Stimulated activated CD4-positive, alpha-beta T cell treated with anti-CD3 and anti-CD28 coated beads, TNF-alpha, amount 100 ng/mL, for 48 hours (primary cell): ENCODE measurements around the gene TSGA10IP.
"Not testable (repeated sequence)": the region's sequence is repeated elsewhere in the genome, so short reads cannot be mapped to it uniquely, and the experiment has no call there.

Experiments
- DNase-seq, 3 donors: peaks; one replicate each; pipeline ENCODE4 v3.0.0-alpha.2; 2020; ENCODE audit warnings: low read depth in 3 of 3

The TSGA10IP gene

DNA sequence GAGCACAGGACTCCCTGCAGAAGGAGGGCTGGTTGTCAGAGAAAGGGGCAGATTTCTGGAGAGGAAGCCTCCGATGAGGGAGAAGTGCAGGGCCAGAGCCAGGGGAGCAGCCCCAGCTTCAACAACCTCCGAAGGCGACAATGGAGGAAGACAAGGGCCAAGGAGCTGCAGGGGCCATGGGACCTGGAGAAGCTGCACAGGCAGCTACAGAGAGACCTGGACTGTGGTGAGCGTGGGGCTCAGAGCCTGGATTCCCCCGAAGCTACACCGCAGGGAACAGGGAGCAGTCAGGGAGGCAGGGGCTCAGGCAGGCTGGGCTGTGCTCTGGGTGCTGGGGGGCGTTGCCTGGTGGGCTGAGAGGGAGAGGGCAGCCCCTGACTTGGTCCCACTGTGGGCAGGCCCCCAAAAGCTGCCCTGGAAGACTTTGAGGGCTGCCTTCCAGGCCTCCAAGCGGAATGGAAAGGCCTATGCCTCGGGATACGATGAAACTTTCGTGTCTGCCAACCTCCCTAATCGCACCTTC is 2.4 kb downstream of the TSGA10IP start:
- no peak for DNase-seq

DNA sequence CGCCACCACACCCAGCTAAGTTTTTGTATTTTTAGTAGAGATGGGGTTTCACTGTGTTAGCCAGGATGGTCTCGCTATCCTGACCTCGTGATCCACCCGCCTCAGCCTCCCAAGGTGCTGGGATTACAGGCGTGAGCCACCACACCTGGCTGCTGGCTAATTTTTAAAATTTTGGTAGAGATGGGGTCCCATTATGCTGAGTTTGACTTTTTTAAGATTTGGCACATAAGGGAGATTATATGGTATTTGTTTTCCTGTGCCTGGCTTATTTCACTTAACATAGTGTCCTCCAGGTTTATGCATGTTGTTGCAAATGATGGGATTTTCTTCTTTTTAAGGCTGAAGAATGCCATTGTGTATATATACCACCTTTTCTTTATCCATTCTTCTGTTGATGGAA is 5.4 kb downstream of the TSGA10IP start:
- DNase-seq: not testable (repeated sequence)

DNA sequence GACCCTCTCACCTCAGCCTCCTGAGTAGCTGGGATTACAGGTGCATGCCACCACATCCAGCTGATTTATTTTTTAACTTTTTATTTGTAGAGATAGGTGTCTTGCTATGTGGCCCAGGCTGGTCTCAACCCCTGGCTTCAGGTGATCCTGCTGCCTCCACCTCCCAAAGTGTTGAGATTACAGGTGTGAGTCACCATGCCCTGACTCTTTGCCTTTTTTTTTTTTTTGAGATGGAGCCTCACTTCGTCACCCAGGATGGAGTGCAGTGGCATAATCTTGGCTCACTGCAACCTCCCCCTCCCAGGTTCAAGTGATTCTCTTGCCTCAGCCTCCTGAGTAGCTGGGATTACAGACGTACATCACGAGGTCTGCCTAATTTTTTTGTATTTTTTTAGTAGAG is 6.4 kb downstream of the TSGA10IP start:
- DNase-seq: not testable (repeated sequence)

DNA sequence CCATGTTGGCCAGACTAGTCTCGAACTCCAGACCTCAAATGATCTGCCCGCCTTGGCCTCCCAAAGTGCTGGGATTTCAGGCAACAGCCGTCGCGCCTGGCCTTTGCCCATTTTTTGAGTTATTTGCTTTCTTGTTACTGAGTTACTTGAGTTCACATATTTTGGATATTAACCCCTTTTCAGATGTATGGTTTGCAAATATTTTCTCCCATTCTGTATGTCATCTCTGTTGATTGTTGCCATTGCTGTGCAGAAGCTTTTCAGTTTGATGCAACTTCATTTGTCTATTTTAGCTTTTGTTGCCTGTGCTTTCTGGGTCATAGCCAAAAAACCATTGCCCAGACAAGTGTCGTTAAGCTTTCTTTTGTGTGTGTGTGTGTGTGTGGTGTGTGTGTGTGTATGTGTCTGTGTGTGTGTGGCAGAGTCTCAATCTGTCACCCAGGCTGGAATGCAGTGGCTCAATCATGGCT is 6.8 kb downstream of the TSGA10IP start:
- DNase-seq: no peak

DNA sequence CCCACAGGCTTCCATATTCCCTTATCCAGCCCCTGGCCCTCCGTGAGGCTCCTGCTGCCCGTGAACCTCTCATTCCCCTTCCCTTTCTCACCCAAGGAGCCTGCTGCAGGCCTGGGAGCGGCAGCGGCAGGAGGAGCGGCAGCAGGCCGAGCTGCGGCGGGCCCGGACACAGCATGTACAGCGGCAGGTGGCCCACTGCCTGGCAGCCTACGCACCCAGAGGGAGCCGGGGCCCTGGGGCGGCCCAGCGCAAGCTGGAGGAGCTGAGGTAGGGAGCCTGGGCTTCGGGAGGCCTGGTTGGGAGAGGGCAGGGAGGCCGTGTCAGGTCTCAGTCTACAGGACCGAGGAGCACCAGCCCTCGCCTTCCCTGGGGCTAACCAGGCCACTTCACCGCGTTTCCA is 8.2 kb downstream of the TSGA10IP start:
- no peak for DNase-seq

DNA sequence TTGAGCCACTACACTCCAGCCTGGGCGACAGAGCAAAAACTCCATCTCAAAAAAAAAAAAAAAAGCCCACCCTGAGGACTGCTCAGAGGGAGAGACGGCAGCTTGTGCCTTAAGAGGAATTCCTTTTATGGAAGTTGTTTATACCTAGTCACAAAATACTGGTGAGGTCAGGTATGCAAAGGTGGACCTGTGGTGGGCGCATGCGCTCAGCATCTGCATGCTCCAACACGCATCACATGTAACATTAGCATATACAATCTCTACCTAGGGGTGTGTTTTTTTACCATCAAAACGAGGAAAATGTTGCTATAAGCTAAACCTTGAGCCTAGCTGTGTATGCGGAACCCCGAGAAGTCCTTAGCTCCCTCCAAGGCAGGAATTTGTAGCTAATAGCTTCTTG is 9.5 kb downstream of the TSGA10IP start:
- no peak for DNase-seq

DNA sequence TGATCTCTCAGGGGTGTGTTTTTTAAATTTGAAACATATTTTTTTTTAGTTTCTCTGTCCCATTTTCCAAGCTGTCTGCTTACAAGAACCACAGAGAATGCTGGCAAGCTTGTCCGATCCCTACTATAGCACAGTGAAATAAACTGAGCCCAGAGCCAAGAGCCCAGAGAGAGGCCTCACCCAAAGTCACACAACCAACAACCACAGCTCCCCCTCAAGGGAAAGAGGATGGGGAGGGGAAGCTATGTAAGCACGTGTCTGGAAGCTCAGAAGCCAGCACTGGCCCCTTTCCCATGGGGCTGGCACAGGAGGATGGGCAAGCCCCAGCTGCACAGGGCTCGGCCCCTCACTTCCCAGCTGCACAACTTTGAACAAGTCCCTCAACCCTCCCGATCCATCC is 13.0 kb downstream of the TSGA10IP start:
- no peak for DNase-seq

DNA sequence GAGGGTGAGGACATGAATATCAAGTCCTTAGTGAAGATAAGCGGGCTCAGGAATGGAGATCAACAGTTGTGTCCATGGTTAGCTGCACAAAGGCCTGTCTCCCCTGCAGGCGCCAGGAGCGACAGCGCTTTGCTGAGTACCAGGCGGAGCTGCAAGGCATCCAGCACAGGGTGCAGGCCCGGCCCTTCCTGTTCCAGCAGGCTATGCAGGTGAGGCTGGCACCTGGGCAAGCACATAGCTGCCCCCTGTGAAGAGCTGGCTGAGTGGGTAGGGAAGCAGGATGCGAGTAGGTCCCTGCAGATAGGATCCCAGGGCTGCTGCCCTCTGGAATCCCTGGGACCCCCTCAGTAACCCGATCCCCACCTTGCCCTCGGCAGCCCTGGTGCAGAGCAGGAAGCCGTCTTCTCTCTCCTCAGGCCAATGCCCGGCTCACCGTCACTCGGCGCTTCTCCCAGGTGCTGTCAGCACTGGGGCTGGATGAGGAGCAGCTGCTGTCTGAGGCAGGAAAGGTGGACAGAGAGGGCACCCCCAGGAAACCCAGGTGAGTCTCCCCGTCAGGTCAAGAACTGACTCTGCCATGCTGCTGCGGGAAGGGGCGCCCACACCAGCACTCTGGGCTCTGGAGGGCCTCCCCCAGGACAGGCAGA is 13.6 kb downstream of the TSGA10IP start:
- DNase-seq: no peak

DNA sequence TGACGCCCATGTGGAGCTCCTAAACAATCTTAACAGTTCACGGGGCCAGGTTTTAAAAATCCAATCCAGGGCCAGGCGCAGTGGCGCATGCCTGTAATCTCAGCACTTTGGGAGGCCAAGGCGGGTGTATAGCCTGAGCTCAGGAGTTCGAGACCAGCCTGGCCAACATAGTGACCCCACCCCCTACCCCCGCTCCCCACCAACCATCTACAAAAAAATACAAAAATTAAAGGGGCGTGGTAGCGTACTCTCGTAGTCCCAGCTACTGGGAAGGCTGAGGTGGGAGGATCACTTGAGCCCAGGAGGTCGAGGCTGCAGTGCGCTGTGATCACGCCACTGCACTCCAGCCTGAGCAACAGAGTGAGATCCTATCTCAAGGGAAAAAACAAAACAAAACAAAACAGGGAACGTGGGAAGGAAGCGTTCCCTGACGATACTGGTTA is 15.6 kb downstream of the TSGA10IP start:
- no peak for DNase-seq

DNA sequence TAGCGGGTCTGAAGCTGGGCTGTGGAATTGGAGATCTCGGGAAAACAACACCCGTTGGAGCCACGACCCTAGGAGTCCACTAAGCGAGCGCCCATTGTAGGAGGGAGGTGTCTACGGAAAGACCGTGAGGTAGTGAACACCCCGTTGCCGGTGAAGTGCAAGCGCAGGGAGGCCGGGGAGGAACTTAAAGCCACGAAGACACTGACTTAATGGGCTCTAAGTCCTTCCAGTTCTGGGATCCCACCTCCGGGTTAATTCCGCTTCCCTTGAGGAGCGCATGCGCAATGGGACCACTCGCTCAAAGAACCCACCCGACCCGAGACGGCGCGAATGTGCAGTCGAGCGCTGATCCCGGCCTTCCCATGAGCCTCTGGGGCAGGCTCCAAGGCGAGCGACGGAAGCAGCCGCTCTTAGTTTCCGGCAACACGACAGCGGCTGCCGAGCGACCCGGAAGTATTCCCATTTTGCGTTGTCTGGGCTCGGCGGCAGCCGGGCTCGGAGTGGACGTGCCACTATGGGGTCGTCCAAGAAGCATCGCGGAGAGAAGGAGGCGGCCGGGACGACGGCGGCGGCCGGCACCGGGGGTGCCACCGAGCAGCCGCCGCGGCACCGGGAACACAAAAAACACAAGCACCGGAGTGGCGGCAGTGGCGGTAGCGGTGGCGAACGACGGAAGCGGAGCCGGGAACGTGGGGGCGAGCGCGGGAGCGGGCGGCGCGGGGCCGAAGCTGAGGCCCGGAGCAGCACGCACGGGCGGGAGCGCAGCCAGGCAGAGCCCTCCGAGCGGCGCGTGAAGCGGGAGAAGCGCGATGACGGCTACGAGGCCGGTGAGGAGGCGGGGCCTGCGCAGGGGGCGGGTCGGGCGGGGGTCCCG is 16.2 kb downstream of the TSGA10IP start, which contains the start of gene SART1:
Gene SART1 (plus strand): TSS at position 468 of the 874 bp plus-strand sequence. CDS start 47 bp downstream, at position 515.
- peak; percentile 87 to 95 (median 94) for DNase-seq

DNA sequence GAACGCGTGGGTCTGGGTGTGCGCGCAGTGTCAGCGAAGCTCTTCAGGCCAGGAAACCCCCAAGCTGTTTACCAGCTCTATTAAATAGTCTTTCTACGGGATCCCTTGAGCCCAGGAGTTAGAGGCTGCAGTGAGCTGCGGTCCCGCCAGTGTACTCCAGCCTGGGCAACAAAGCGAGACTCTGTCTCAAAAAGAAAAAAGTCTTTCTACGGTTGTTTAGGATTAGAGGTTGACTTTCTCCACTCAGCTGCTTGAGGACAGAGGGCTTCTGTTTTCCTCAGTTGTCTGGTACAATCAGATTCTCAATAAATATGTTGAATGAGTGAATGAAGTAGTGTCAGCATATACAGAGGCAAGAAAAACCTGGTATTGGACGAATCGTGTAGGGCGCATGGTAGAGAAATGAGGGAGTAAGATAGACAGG is 16.9 kb downstream of the TSGA10IP start:
- no peak for DNase-seq

DNA sequence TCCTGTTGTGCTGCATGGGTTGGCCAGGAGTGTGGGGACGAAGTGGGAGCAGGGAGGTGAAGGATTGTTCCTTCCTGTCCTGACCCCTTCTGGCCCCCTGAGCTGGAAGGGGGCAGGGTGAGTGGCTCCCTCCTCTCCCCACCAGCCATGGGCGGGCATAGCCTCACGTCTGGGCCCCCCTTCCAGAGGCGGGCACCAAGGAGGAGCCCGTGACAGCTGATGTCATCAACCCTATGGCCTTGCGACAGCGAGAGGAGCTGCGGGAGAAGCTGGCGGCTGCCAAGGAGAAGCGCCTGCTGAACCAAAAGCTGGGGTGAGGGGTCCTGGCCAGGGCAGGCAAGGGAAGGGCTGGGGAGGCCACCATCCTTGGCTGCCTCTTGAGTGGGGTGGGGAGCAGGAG is 19.6 kb downstream of the TSGA10IP start:
- no peak for DNase-seq

DNA sequence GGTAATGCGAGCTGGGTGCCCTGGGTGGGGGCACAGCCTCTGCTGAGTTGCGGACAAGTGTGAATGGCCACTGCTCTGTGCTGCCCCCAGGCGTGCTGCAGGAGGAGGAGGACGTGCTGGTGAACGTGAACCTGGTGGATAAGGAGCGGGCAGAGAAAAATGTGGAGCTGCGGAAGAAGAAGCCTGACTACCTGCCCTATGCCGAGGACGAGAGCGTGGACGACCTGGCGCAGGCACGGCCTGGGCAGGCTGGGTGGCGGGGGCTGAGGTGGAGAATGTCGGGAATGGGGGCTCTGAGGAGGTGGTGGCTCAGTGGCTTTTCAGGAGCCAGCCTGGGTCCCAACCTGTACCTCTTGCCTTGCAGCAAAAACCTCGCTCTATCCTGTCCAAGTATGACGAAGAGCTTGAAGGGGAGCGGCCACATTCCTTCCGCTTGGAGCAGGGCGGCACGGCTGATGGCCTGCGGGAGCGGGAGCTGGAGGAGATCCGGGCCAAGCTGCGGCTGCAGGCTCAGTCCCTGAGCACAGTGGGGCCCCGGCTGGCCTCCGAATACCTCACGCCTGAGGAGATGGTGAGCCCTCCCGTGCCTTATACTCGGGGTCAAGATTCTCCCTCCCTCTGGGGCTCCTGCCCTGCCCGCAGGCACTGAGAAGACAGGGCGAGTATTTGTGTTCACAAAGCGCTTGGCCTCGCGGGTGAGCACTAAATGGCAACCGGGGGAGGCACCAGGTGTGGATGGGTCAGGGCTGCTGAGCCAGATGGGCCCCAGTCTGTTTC is 20.9 kb downstream of the TSGA10IP start:
- no peak for DNase-seq

DNA sequence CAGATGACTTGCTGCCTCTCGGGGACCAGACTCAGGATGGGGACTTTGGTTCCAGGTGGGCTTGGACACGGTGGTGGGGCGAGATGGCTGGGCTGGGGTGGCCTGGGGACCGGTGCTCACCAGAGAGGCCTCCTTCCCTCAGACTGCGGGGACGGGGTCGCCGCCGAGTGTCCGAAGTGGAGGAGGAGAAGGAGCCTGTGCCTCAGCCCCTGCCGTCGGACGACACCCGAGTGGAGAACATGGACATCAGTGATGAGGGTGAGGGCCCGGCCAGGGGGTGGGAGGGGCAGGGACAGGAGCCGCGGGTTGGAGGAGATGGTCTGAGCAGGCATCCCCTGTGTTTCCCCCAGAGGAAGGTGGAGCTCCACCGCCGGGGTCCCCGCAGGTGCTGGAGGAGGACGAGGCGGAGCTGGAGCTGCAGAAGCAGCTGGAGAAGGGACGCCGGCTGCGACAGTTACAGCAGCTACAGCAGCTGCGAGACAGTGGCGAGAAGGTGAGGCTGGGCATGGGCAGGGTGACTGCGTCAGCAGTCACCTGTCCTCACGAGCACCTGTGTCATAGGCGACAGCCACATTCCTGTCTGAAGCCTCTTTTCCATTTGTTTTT is 22.2 kb downstream of the TSGA10IP start:
- DNase-seq: no peak

DNA sequence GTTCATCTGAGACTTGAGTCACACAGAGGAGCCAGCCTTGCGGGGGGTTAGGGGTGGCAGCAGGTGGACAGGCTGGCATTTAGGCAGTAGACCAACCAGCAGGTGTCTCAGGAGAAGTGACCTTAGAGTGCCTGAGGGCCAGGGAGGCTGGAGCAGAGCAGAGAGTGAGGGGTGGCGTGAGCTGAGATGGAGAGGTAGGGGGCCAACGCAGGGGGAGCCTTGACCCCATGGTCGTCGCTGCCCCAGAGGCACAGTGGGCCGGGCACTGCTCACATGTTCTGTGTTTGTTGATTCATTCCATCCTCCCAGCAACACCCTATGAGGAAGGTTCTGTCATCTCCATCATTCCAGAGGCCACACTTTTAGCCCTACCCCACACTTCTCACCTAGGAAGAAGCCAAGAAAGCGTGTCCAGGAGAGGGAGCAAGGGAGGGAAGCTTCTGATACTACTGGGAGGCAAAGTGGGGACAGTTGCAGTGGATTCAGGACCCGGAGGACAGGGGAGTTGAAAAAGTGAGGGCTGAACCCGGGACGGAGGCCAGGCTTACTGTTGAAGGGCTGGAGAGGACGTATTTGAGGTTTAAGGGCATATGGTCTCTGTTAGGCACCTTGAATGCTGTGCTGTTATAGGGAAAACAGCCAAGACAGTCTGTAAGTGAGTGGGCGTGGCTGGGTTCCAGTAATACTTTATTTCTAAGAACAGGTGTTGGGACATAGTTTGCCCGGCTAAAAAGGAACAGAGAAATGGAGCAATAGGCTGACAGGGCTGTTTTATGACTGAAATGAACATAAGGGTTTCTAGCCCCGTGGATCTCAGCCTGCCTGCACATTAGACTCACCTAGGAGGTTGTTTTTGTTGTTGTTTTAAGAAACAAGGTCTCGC is 23.6 kb downstream of the TSGA10IP start:
- DNase-seq: no peak

DNA sequence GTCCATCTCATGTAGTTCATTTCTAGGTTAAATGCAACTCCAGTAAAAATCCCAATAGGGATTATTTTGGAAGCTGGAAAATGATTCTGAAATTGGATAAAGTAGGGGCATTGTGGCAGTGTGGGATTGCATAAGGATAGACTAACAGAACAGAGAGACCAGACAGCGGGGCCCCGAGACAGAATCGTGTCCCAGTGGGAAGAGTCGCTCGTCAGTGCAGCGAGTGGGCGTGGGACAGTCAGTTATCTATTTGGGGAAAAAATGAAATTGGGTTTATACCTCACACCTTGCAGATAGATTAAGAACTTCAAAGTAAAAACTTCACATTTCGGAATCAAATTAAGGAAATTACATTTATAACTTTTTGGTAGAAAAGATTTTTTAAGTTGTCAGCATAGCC is 26.8 kb downstream of the TSGA10IP start:
- no peak for DNase-seq

DNA sequence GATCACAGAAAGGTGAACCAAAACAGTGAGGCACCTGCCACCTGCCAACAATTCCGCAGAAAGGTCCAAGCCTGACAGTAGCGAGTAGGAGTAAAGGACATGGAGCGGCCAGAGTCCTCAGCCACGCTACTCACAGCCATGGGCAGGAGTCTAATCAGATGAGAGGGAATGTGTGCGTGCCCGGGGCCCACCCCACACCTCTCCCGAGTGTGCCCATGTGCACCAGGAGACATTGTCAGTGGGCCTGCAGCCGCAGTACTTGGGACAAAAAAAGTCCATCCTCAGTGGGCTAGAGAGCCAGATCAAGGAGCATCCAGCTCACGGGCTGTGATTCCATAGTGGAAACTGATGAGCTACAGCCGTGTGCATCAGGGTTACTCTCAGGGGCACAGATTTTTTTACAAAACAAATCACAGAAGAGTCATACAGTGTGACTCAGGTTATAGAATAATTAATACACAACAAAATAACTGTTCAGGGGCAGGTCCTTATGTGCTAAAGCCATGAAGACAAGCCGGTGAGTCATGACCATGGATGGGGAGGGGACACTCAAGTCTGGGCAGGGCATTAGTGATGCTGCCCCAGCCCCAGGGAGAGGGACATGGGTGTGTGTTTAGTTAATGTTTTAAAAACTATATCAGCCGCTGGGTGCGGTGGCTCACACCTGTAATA is 28.3 kb downstream of the TSGA10IP start:
- DNase-seq: no peak

DNA sequence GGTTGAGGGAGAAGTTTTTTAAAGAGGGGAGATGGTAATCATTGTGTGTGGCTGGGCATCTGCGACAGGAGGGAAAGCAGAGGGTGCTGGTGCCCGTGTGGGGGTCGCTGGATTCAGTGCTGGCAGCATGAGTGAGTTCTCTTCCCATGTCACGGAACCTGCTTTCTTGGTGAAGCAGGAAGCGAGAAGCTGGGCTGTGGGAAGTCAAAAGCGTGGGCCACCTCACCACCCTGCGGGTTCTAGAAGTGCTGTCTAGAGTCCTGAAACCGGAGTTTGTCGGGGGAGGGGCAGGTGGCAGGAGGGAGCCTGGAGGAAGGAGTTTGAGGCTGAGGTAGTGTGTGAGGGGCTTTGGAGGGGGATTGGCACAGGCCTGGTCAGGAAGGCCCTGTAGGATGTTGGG is 30.5 kb downstream of the TSGA10IP start:
- DNase-seq: no peak

DNA sequence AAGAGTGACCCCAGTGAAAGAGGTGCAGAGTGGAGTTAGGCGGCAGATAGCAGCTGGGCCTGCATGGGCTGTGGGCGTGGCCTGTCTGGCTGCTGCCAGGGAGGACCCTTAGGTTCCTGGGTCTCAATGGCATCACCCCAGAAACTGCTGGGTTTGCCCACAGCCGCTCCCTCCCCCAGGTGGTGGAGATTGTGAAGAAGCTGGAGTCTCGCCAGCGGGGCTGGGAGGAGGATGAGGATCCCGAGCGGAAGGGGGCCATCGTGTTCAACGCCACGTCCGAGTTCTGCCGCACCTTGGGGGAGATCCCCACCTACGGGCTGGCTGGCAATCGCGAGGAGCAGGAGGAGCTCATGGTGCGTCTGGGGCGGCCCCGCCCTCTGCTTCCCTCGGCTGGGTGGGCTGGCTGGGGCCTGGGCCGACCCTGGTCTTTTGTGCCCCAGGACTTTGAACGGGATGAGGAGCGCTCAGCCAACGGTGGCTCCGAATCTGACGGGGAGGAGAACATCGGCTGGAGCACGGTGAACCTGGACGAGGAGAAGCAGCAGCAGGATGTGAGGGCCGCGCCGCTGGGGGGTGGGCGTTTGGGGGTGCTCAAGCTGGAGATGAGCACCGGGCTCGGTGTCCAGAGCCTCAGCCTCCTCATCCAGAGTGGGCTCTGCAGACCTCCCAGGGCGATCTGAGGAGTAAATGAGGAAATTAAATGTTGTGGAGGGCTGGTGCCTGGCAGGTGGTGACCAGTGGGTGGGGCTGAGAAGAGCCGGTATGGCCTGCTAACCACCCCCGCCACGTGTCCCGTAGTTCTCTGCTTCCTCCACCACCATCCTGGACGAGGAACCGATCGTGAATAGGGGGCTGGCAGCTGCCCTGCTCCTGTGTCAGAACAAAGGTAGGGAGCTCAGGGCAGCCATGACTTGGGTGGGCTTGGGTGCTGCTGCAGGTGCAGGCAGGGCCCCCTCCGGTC is 31.2 kb downstream of the TSGA10IP start:
- no peak for DNase-seq
